GM06990 (cell line): ENCODE results near the gene TTC3.

ENCODE experiments used
- DNase-seq: peaks from one replicate; pipeline ENCODE4 v3.0.0-alpha.2; 2011; ENCODE audit not compliant: insufficient read length; ENCODE audit errors: extremely low read depth
- H3K27me3 ChIP-seq: replicated peaks from 2 replicates; pipeline ENCODE4 v1.6.0; 2011; ENCODE audit warnings: low read length; ENCODE audit not compliant: control insufficient read depth, insufficient read depth
- H3K36me3 ChIP-seq: 2 replicates; pipeline ENCODE4 v1.5.1; 2011; ENCODE audit warnings: low read length; ENCODE audit not compliant: control insufficient read depth, insufficient read depth
- H3K4me3 ChIP-seq: replicated peaks from 2 replicates; pipeline ENCODE4 v1.5.1; 2011; ENCODE audit warnings: low read depth, mild to moderate bottlenecking, control low read depth, low read length
- CTCF ChIP-seq: IDR thresholded peaks from 2 replicates; pipeline ENCODE4 v1.5.1; 2011; ENCODE audit warnings: low read length, control low read depth, mild to moderate bottlenecking, inconsistent platforms; ENCODE audit not compliant: insufficient read depth, poor library complexity, severe bottlenecking

TTC3 gene

GRCh38 chr21:37207441-37208009 is 134.5 kb downstream of the TTC3 start:
- H3K4me3 ChIP-seq: peak overlapping the region; percentile 49
- peak; percentile 68 for DNase-seq
- no peaks in the 10 kb centered on the region for H3K27me3 ChIP-seq
- TF ChIP-seq CTCF: no peak
- H3K36me3 ChIP-seq: no peaks in the 10 kb centered on the region

GRCh38 chr21:37208056-37208721 is 135.1 kb downstream of the TTC3 start:
- no peaks in the 10 kb centered on the region for H3K36me3 ChIP-seq
- DNase-seq: peak; percentile 85
- no peaks in the 10 kb centered on the region for H3K27me3 ChIP-seq
- H3K4me3 ChIP-seq: peak overlapping the region; percentile 49
- no peak for TF ChIP-seq CTCF

GRCh38 chr21:37208741-37209225 is 135.7 kb downstream of the TTC3 start:
- H3K4me3 ChIP-seq: peak overlapping the region; percentile 49; the same call in 1 of the 2 replicates
- H3K36me3 ChIP-seq: no peaks in the 10 kb centered on the region
- DNase-seq: peak; percentile 77
- no peaks in the 10 kb centered on the region for H3K27me3 ChIP-seq
- TF ChIP-seq CTCF: no peak

DNA sequence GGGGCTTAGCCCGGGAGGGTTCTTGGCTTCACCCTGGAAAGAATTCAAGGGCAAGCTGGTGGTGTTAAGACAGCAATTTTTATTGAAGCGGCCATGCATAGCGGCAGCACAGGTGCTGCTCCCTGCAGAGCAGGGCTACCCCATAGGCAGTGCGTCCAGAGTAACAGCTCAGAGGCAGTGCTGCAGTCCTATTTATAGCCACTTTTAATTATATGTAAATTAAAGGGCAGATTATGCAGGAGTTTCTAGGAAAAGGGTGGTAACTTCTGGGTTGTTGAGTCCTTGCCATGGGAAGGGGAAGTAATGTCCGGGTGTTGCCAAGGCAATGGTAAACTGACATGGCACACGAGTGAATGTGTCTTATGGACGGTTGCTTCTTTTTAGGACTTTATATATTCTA is 137.1 kb downstream of the TTC3 start:
- Histone ChIP-seq H3K27me3 (no peaks in the 10 kb centered on the region), H3K4me3 (no peak overlapping the region), H3K36me3 (no peaks in the 10 kb centered on the region)
- no peak for TF ChIP-seq CTCF
- DNase-seq: peak; percentile 28

DNA sequence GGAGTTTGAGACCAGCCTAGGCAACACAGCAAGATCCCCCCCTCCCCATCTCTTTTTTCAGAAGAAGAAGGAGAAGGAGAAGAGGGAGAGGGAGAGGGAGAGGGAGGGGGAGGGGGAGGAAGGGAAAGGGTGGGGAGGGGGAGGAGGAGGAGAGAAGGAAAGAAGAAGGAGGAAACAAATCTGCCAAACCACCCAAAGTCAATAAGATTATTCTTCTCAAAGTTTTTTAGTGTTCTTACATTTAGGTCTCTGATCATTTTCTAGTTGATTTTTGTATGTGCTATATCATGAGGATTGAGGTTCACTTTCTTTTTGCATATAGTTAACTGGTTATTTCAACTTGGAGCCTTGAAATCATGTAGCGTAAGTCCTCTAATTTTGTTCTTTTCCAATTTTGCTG is 137.7 kb downstream of the TTC3 start:
- Histone ChIP-seq H3K4me3 (no peak overlapping the region), H3K36me3 (no peaks in the 10 kb centered on the region), H3K27me3 (no peaks in the 10 kb centered on the region)
- no peak for TF ChIP-seq CTCF
- no peak for DNase-seq
